ENCODE measurements around the gene IFITM1. TPM values are rescaled to one million over a fixed set of nuclear protein-coding genes. Genes with fewer than 3 reads are reported as not detected.

Gene IFITM1
- total and polyA plus RNA-seq, 2 of the 4 experiments (the other 2 are of a cell fraction) = 24.2 to 68.9 TPM

GRCh38 chr11:299081-299891 is 14.6 kb upstream of the IFITM1 start, which contains the start of gene IFITM5:
Gene IFITM5 (minus strand): TSS chr11:299526. CDS start chr11:299490, 36 bp downstream.
- Histone ChIP-seq H4K5ac (ENCODE audit: low read depth, low read length) (no peak within 1 kb of the TSS), H3K27ac (ENCODE audit: insufficient read depth, low read length) (no peak within 1 kb of the TSS), H3K18ac (ENCODE audit: low read depth, low read length) (no peak within 1 kb of the TSS), H3K4me2 (ENCODE audit: low read depth, low read length) (peak within 1 kb of the TSS; percentile 8; the same call in 1 of the 2 replicates), H3K4ac (ENCODE audit: low read depth, low read length) (no peak within 1 kb of the TSS), H3K23ac (ENCODE audit: low read depth, low read length) (0 out of 2 replicates have a peak within 1 kb of the TSS, but pooled peaks have one; percentile 16), H2AFZ (replicated peaks; ENCODE audit: low read length, poor library complexity) (no peak within 1 kb of the TSS), H3K4me1 (ENCODE audit: control insufficient read depth, insufficient read depth, low read length) (no peaks in the 10 kb centered on the region; the same call in 1 of the 2 replicates), H4K91ac (ENCODE audit: insufficient read depth, low read depth, low read length) (no peak within 1 kb of the TSS), H4K20me1 (ENCODE audit: insufficient read depth, low read length) (no peaks in the 10 kb centered on the region), H3K27me3 (ENCODE audit: control insufficient read depth, insufficient read depth, low read length) (peaks cover 8% of the 10 kb centered on the region), H4K8ac (ENCODE audit: low read depth in 2 of 2, low read length in 2 of 2) (no peak within 1 kb of the TSS), H2AK5ac (ENCODE audit: low read depth, low read length) (no peak within 1 kb of the TSS; the same call in 1 of the 2 replicates), H3K36me3 (ENCODE audit: control insufficient read depth, insufficient read depth, low read length) (peaks cover 4% of the 10 kb centered on the region; the same call in 1 of the 2 replicates), H2BK15ac (ENCODE audit: low read depth, low read length) (no peak within 1 kb of the TSS), H3K79me1 (ENCODE audit: low read depth in 1 of 2, low read length in 2 of 2) (no peaks in the 10 kb centered on the region), H2BK120ac (ENCODE audit: low read depth, low read length) (no peak within 1 kb of the TSS), H2BK20ac (ENCODE audit: low read depth, low read length) (no peak within 1 kb of the TSS), H3K9ac (ENCODE audit: low read depth, low read length) (no peak within 1 kb of the TSS), H2BK5ac (ENCODE audit: low read depth, low read length, poor library complexity, severe bottlenecking) (no peak within 1 kb of the TSS), H3K9me3 (ENCODE audit: control insufficient read depth, insufficient read depth, low read length) (no peaks in the 10 kb centered on the region), H3K4me3 (ENCODE audit: insufficient read depth, low read depth, low read length) (no peak within 1 kb of the TSS), H3K56ac (ENCODE audit: extremely low read depth, insufficient read depth, low read length) (no peak within 1 kb of the TSS), H3K14ac (replicated peaks; ENCODE audit: low read depth, low read length) (no peak within 1 kb of the TSS), H3K9me1 (ENCODE audit: insufficient read depth, low read length) (no peaks in the 10 kb centered on the region), H2AK9ac (replicated peaks; ENCODE audit: low read depth, low read length, poor library complexity) (no peak within 1 kb of the TSS)
- ChIA-PET POLR2A (ENCODE audit: unreplicated experiment) (no interaction called here), CTCF (no interaction called here)
- no peak for ATAC-seq (ENCODE audit: low read depth)
- DNase-seq = no peak
- dilution Hi-C loops (cut with HindIII; ENCODE audit: low sequenced_read_pairs, unreplicated experiment) = no loop called here
- BruUV-seq (replicated peaks) = no TSS peak
- TF ChIP-seq ELK1 (IDR thresholded peaks at IDR 0.05; ENCODE audit: borderline replicate concordance, low read depth, low read length) = no peak
- no peak for TF ChIP-seq CTCF (conservative IDR thresholded peaks at IDR 0.05; ENCODE audit: low read depth, low read length)
- no peak for TF ChIP-seq SMC3 (IDR thresholded peaks at IDR 0.05; ENCODE audit: low read depth, low read length)
- TF ChIP-seq NFE2L2 (IDR thresholded peaks at IDR 0.05; ENCODE audit: low read depth, low read length) = no peak
- no peak for TF ChIP-seq MXI1 (IDR thresholded peaks at IDR 0.05; ENCODE audit: borderline replicate concordance, low read depth, low read length)
- TF ChIP-seq MAFK (IDR thresholded peaks at IDR 0.05; ENCODE audit: low read depth, low read length) = no peak
- TF ChIP-seq RCOR1 (IDR thresholded peaks at IDR 0.05; ENCODE audit: insufficient replicate concordance, low read length) = no peak
- TF ChIP-seq RAD21 (IDR thresholded peaks at IDR 0.05; ENCODE audit: low read length) = no peak
- TF ChIP-seq CEBPB (IDR thresholded peaks at IDR 0.05; ENCODE audit: low read depth, low read length) = no peak
- no peak for TF ChIP-seq RFX5 (IDR thresholded peaks at IDR 0.05; ENCODE audit: low read depth, low read length)
- in situ Hi-C loops (cut with MboI; ENCODE audit: low sequenced_read_pairs) = no loop called here
- WGBS, 2 experiments (ENCODE audit: extremely low coverage in 2 of 2, insufficient read length in 1 of 2) = 87% methylated on average over 19 of the region's 40 CpGs; no CpG with 5 or more reads in 1 of the 2 experiments
- intact Hi-C loops (cut with micrococcal nuclease) = no loop called here

All from IMR-90 (cell line).